Activated CD4-positive, alpha-beta T cell treated with anti-CD3 and anti-CD28 coated beads, Interleukin-10, Interleukin-2, amounts not matched to agents 100 ng/mL and 50 ng/mL, durations not matched to agents 16 hours and 8 hours (primary cell): ENCODE data around the gene FAM117B.
"Not testable (repeated sequence)": the region's sequence is repeated elsewhere in the genome, so short reads cannot be mapped to it uniquely, and the experiment has no call there.

ENCODE experiments used
- DNase-seq: peaks from one replicate; pipeline ENCODE4 v3.0.0-alpha.2; 2020

The FAM117B gene

DNA sequence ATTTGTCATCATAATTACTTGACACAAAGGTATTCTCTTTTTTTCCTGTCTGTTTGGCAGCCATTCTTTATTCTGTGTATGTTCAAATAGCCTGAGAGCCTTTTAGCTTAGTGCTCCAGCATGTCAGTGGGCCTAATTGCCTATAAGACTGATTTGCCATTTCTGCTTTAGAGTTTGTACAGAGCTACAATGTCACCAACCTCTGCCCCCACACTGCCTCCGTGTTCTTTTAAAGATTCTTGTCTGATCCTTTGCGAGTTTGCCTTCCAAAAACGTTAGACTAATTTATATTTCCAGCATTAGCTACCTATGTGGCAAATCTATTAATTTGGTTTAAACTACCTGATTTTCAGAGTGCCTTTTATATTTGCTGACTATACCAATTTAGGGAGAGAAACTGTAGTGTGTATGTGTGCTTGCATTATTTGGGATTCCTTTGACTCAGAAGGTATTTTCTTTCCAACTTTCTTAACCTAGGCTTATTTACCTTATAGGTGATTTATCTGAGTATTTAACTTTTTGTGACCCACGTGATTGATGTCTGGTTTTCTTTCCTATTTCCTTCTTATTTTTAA, 70.8 kb downstream of the FAM117B start:
- no peak for DNase-seq

DNA sequence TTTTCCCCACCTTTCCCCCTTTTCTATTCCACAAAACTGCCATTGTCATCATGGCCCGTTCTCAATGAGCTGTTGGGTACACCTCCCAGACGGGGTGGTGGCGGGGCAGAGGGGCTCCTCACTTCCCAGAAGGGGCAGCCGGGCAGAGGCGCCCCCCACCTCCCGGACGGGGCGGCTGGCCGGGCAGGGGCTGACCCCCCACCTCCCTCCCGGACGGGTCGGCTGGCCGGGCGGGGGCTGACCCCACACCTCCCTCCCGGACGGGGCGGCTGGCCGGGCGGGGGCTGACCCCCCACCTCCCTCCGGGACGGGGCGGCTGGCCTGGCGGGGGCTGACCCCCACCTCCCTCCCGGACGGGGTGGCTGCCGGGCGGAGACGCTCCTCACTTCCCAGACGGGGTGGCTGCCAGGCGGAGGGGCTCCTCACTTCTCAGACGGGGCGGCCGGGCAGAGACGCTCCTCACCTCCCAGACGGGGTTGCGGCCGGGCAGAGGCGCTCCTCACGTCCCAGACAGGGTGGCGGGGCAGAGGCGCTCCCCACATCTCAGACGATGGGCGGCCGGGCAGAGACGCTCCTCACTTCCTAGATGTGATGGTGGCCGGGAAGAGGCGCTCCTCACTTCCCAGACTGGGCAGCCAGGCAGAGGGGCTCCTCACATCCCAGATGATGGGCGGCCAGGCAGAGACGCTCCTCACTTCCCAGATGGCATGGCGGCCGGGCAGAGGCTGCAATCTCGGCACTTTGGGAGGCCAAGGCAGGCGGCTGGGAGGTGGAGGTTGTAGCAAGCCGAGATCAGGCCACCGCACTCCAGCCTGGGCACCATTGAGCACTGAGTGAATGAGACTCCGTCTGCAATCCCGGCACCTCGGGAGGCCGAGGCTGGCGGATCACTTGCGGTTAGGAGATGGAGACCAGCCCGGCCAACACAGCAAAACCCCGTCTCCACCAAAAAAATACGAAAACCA, 80.5 kb downstream of the FAM117B start:
- DNase-seq: not testable (repeated sequence)

DNA sequence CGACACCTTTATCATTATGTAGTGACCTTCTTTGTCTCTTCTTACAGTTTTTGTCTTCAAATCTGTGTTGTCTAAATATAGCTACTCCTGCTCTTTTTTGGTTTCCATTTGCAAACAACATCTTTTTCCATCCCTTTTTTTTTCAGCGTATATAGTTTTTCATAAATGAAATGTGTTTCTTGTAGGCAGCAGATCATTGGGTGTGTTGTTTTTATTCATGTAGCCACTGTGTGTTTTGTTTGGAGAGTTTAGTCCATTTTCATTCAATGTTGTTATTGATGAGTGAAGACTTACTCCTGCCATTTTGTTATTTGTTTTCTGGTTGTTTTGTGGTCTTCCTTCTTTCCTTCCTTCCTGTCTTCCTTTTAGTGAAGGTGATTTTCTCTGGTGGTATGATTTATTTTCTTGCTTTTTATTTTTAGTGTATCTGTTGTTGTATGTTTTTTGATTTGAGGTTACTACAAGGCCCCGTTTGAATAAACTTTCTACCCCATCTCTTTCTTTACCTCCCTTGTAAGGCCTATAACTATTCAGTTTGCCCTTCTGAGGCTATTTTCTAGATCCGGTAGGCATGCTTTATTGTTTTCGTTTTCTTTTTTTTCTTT, 81.4 kb downstream of the FAM117B start:
- DNase-seq: no peak

DNA sequence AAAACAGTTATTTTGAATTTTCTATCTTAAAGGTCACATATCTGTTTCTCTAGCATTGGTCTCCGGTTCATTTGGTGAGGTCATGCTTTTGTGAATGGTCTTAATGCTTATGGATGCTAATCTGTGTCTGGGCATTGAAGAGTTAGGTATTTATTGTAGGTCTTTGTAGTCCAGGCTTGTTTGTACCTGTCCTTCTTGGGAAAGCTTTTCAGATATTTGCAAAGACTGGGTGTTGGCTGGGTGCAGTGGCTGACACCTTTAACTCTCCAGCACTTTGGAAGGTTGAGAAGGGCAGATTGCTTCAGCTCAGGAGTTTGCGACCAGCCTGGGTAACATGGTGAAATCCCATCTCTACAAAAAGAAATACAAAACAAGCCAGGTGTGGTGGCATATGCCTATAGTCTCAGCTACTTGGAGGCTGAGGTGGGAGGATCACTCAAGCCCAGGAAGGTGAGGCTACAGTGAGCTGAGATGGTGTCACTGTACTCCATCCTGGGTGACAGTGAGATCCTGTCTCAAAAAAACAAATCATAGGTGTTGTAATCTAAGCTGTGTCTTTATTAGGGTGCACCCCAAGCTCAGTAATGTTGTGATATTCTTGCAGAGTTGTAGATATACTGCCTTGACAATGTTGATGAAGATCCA, 82.3 kb downstream of the FAM117B start:
- DNase-seq: no peak

DNA sequence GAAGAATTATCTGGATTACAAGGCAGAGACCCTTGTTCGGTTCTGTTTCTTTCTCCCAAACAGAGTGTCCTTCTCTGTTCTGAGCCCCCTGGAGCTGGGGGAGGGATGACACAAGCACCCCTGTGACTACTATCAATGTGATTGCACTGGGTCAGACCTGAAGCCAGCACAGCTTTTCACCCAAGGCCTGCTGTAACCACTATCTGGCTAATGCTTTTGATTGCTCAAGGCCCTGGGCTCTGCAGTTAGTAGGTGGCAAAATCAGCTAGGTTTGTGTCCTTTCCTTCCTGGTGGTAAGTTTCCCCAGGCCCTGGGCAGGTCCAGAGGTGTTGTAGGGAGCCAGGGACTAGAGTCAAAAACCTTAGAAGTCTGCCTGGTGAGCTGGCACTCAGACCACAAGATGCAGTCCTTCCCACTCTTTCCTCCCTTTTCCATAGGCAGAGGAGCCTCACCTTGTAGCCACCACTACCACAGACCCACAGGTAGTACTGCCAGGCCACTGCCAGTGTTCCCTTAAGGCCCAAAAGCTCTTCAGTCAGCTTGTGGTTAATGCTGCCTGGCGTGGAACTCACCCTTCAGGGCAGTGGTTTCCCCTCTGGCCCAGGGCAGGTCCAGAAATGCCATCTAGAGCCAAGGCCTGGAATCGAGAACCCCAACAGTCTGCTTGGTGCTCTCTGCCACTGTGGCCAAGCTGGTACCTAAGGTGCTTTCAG, 83.0 kb downstream of the FAM117B start:
- DNase-seq: no peak

DNA sequence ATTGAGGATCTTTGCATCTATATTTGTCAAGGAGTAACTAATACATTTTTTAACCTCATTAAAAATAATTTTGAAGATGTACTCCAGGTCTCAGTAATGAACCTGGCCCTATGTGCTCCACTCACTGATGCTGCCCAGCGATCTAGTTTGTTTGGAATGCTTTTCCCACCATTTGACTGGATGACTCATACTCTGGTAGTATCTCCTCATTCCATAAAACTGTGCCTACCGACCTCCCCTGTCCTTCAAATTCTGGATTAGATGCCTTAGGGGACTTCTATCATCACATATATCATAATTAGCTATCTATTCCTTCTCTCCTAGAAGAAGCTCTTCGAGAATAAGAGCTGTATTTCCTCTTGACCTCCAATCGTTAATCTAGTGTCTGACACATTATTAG, 83.8 kb downstream of the FAM117B start:
- DNase-seq: no peak

DNA sequence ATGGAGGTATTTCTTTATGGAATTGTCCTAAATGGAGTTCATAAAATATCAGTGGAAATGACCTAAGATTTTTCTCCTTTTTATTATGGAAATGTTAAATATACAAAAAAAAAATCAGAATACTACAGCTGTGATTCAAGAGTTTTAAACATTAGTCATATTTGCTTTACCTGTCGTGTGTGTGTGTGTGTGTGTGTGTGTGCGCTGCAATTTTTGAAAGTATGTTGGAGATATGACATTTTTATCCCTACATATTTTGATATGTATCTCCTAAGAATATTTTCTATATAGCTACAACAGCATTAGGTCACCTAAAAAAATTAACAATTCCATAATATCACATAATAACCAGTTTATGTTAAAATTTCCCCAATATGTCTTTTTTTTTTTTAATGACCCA, 85.5 kb downstream of the FAM117B start:
- DNase-seq: no peak

DNA sequence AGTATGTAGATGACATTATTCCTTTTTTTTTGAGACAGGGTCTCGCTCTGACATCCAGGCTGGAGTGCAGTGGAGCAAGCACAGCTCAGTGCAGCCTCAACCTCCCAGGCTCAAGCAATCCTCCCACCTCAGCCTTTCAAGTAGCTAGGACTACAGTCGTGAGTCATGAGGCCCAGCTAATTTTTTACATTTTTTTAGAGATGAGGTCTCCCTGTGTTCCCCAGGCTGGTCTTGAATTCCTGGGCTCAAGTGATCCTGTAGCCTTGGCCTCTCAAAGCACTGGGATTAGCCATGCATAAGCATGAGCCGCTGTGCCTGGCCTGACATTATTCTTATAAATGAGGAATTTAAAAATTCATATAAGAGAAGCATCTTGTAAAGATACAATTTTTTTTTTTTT, 86.9 kb downstream of the FAM117B start:
- DNase-seq: no peak

DNA sequence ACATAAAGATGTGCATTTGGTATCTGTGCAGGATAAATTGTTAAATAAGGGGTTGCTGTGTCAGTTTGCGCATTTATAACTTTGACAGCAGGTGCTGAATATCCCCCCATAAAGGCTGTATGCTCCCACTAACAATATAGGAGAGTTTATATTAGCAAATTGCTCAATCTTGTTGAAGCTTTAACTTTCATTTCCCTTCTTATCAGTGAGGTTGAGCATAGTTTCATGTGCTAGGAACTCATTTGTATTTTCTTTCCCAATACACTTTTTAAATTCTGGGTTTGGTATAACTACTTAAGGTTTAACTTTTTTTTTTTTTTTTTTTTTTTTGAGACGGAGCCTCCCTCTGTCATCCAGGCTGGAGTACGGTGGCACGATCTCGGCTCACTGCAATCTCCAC, 89.0 kb downstream of the FAM117B start:
- no peak for DNase-seq

DNA sequence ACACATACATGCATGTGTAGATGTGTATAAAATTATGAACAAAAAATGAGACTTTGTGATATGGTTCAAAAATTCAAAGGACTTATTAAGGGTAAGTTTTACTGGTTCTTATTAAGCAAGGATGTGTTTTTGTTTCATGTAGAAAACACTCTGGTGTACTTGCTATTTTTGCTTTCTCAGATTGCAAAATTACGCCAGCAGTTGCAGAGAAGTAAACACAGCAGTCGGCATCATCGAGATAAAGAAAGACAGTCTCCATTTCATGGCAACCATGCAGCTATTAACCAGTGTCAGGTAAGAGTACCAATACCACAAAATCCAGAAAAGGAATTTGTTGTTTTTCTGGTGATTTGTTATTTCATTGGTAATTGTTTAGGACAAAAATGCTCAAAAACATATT, 91.3 kb downstream of the FAM117B start:
- DNase-seq: no peak

DNA sequence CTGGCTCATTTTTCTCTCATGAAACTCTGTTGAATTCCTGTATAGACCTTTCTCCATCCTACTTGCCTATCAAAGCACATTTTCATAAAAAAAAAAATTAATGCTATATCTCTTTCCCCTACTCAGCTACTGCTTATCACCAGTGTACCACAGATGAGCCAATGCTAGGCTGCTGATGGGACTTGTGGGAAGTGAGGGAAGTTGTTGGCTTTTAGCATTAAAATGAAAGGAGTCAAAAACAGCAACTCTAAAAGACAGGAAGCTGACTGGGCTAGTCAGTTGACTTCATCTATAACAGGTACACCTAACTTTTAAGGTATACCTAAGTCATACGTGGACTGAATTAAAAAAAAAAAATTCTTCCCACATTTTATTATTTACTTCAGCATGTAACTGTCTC, 102.1 kb downstream of the FAM117B start:
- no peak for DNase-seq

DNA sequence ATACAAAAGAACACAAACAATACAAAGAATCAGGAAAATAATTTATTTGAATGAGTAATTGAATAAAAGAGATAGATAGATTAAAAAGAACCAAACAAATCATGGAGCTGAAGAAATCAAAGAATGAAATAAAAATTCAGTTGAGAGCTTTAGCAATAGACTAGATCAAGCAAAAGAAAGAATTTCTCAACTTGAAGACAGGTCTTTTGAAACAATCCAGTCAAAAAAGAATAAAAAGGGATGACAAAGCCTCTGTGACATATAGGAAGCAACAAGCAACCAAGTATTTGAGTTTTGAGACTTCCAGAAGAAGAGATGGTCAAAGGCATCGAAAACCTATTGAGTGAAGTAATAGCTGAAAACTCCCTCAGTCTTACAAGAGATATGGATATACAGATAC, 108.8 kb downstream of the FAM117B start:
- DNase-seq: no peak

DNA sequence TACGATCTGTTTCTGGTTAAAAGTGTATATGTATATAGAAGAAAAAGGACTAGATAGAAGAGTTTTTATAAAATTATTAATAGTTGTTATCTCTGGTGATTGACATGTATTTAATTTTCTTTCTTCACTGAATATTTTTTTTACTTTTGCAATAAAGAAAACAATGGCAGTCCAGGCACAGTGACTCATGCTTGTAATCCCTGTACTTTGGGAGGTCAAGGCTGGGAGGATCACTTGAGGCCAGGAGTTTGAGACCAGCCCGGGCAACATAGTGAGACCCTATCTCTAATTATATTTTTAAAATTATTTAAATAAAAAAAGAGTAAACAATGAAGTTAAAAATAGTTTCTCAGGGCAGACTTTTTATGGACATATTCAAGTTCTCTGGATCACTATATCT, 114.7 kb downstream of the FAM117B start:
- no peak for DNase-seq

DNA sequence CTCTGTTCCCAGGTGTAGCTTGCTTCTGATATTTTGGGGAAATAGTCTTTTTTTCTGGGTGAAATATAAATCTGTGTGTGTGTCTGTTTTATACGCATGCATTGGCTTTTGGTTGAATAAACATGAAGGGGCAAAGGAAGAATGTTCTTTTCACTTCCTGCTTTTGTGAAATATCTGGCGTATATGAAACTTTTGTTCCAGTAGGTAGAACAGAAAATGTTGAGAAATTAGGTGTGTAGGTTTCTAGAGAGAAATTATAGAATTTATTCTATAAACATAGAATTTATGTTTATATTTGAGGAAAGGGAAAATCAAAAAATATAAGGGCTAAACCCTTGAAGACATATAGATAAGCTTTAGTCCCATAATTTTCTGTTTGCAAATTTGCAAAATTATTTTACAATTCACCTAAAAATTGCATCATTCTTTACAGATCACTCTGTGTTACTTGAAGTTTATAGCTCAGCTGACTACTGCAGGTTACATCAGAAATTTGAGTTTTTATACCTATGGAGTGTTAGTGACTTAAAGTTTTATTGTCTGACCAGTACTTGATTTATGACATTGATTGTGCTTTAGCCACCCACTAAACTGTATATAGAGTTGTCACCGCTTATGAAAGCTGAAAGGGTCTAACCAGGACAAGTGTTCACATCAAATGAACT, 116.1 kb downstream of the FAM117B start:
- no peak for DNase-seq

DNA sequence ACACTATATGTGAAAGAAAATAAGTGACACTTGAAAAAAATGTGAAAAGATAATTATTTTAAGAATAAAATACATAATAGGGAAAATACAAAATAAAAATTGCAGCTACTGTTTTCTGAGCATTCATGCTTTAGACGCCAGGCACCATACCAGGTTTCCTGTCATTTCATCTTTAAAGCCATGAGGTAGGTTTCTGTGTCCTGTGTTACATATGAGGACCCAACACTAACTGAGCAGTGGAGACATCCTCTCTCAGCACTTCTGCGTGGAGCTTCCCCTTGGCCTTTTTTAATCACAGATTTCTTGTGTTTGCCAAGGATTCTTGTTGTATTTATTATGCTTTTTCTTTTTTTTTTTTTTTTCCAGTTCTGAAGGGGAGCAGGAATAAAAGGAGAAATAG, 117.3 kb downstream of the FAM117B start:
- DNase-seq: no peak

DNA sequence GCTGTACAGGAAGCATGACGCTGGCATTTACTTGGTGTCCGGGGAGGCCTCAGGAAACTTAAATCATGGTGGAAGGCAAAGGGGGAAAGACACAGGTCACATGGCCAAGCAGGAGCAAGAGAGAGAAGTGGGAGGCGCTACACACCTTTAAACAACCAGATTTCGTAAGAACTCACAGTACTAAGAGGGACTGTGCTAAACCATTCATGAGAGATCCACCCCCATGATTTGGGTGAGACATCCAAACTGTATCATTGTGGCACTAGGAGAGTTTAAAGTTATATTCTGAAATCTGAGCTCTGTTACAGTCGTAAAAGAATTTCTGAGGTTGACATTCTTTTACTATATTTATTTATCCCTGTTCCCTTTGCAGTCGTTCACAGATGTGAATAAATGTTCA, 120.2 kb downstream of the FAM117B start:
- no peak for DNase-seq

DNA sequence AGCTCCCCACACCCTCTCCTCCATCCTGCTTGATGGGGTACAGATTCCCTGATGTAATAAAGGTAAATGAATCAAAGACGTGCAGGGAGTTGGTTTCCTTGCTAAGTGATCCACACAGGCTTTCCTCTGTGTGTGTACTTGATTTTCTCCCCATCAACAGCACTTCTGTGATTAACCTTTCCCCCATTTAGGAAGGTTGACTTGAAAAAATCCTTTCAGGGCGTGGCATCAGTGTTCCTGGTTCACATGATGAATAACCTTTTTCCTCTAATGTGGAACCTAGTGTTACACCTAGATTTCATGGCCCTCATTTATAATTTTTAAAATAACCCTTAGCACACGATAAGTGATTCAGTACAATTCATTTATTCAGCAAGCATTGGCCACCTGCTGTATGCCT, 121.8 kb downstream of the FAM117B start:
- DNase-seq: no peak

DNA sequence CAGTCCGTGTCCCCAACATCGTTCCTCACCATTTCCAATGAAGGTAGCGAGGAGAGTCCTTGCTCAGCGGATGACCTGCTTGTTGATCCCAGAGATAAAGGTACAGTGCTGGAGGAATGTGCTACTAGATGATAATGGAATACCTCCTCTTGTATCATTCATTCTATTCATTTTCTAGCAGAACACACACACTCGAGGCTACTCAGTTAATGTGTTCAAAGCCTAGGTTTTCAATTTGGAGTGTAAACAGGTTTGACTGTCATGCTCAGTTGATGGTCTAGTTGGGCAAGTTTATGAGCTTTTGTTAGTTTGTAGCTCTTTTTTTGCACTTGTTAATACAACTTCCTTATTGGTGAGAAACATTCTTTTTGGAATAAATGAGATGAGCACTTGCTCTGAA, 122.6 kb downstream of the FAM117B start:
- no peak for DNase-seq

DNA sequence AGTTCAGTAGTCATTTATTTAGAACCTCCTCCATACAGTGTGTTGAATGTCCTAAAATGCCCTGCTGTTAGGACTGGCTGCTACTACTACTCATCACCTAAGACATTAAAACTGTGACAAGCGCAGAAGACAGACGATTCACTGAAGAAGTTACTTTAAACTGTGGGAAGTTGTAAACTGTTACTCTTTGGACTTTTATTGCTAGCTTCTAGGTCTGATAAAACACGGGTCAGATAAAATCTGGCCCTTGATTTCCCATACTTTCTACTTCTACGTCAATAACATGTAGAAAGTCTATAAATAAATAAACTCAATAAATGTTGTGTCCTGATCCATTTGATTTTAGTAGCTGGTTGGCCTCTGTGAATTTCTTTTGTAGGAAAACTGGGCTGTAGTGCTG, 123.4 kb downstream of the FAM117B start:
- DNase-seq: no peak

DNA sequence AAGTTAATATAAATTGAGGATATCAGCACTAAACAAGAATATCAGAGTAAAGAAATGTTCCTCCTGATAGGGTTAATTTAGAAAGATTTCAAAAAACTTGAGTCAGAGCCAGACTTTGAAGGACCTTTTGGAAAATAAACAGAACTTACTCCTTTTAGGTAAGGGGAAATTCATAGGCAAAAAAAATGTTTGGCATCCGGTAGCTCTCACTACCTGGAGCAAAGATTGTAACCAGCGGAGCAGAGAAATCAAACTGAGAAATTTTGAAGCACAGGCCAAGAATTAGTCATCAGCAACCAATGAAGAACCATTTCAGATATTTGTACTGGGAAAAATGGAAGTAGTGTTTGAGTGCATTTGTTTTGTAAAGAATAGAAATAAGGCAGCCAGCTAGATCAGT, 123.8 kb downstream of the FAM117B start:
- no peak for DNase-seq

DNA sequence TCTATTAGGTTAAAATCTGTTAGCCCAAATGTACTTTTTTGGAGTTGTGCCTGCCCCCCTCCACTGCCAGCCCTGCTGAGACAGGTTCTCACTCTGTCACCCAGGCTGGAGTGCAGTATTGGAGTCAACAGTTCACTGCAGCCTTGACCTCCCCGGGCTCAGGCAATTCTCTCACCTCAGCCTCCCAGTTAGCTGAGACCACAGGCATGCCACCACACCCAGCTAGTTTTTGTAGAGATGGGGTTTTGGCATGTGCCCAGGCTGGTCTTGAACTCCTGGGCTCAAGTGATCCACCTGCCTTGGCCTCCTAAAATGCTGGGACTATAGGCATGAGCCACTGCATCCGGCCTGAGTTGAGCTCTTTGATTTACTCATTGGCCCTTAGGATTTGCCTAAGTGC, 126.1 kb downstream of the FAM117B start:
- DNase-seq: no peak

DNA sequence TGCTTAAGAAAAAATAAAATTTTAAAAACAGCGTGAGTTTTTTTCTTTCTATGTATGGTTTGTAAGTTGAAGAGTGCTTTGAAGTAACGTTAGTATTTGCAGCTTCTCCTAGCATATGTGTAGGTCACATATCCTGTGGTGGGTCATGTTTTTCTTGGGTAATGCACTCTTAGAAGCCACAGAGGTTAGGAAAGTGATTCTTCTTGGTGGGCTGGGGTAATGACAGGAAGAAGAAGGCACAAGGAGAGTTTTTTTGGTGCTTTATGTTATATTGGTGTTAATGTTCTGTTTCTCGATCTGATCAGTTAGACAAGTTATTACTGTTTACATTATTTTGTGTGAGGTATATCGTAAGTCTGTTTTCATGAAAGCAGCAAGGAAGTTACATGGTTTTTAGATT, 127.8 kb downstream of the FAM117B start:
- peak; percentile 39 for DNase-seq
